Head of caudate nucleus (tissue), 42 donors: ENCODE results near the gene AMPD3.

Source experiments
- DNase-seq, 42 donors: peaks; one replicate each; pipeline versions ENCODE4 v3.0.0 to v3.0.0-alpha.2; 2020 to 2021; ENCODE audit warnings: mixed read lengths in 7 of 42
- intact Hi-C: fragments of 100-400 bp; cut with DNase I; formaldehyde crosslinking; loops from one replicate; pipeline ENCODE4 v1.15.0; 2022

Gene AMPD3

GRCh38 chr11:10455637-10456487, 798 bp downstream of the AMPD3 start:
- DNase-seq: peak in 41 of 42 donors; percentile 47 to 92 (median 71)
- intact Hi-C loops: loop anchor here (10.0 kb wide), 1 partner anchor 69 kb away; no protein-coding TSS in a partner anchor

DNA sequence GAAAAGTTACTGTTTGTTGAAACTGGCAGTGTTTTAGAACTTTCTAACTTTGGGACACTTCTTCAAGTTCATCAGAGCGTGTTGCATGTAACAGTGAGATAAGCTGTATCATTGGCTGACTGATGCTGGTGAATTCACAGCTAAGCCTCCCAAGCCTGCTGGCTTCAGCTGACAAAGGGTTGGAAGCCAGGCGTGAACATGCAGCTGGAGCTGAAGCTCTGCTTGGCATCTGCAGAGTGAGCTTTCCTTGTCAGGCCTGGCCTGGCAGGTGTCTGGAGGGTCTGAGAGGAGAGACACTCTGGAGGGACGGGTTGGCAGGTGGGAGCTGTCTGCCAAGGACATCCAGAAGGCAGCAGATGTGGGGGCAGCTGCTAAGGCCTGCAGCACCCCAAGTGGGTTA, 1.5 kb downstream of the AMPD3 start:
- peak in 14 of 42 donors; percentile 25 to 67 (median 44) for DNase-seq
- intact Hi-C loops: loop anchor here (10.0 kb wide), 1 partner anchor 68 kb away; no protein-coding TSS in a partner anchor

- no peak for DNase-seq
- intact Hi-C loops: loop anchor here (10.0 kb wide), 1 partner anchor 67 kb away; no protein-coding TSS in a partner anchor
Measured at GRCh38 chr11:10457901-10458300, 2.8 kb downstream of the AMPD3 start.

DNA sequence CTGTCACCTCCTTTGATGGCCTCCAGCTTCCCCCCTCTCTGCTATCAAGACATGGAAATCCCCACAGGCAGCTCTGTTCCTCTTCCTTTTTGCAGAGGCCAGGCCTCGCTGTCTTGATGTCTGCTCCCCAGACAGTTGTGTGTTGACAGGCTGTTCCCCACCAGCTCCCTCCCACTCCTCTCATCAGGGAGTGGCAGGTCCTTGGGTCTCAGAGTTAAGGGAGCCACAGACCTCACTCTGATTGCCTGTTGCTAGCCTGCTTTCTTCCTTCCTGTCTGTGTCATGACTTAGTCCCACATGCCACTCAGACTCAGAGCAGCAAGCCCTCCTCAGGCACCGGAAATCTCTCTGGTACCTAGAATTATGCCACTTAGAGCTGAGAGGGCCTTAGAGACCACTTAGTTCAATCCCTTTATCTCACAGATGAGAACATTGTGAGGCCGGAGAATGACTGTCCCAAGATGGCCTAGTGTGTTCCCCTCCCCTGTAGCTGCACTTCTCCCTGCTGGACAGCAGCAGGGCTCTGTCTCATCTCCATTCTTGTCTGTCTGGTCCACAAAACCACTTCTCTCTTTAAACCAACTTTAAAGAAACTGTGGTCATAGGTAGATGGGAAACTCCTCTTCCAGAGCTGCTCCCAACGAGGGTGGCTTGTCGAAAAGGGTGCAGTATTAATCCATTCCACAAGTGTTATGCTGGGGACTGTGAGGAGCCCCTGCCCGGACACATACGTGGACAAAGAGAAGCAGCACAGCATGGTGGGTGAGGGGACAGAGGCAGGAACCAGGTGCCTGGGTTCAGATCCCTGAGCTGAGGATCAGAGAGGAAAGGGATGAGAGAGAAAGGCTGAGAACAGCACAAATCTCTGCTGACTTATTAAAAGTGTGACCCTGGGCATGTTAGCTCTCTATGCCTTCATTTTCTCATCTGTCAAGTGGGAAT, 4.2 kb downstream of the AMPD3 start:
- peak in 7 of 42 donors; percentile 25 to 59 (median 35) for DNase-seq
- intact Hi-C loops: loop anchor here (10.0 kb wide), 1 partner anchor 66 kb away; no protein-coding TSS in a partner anchor

DNA sequence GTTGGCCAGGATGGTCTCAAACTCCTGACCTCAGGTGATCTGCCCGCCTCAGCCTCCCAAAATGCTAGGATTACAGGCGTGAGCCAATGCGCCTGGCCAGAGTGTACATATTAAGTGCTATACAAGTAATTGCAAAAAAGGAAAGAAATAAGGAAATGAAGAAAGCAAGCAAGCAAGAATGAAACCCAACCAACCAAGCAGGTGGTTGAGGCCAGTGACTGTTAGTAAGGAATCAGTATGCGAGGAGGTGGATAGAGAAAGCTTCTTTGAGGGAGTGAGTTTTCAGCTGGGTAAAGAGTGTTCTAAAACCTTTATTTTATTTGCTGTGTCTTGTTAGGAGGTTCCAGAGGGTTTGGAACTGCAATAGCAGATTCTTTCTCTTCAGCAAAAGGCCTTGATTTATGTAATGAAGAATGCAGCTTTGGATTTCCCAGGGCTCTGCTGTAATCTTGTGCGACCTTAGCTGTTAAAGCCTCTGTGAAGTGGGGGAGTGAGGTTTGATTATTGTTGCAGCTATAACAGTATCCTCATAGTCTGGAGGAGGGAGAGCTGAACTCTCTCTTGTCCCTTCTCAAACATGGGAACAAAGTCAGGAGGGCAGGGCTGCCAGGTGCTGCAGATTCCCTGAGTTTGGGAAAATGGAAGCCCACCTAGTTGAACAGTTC, 5.7 kb downstream of the AMPD3 start:
- intact Hi-C loops: no loop called here
- DNase-seq: no peak

DNA sequence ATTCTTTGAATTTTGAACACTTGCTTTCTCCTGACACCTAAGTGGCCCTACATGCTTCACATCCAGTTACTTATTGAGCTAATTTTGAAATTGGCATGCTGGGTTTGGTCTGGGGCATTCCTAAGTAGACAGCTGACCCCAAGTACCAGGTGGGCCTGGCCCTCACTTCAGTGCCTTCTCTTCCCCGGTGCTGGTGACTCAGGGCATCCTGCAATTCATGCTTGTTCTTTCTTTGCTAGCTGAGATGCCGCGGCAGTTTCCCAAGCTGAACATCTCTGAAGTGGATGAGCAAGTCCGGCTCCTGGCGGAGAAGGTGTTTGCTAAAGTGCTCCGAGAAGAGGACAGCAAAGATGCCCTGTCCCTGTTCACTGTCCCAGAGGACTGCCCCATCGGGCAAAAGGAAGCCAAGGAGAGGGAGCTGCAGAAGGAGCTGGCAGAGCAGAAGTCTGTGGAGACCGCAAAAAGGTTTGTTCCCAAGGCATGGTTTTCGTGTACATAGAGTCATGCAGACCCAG, 6.3 kb downstream of the AMPD3 start:
- intact Hi-C loops: no loop called here

GRCh38 chr11:10462746-10463300, 7.8 kb downstream of the AMPD3 start:
- intact Hi-C loops: no loop called here
- peak in 2 of 42 donors; percentile 5 to 15 for DNase-seq

More for the DNA sequence above, 6.3 kb downstream of the AMPD3 start:
- no peak for DNase-seq

GRCh38 chr11:10473371-10473770, 18.3 kb downstream of the AMPD3 start:
- peak in 7 of 42 donors; percentile 1 to 15 (median 5) for DNase-seq
- intact Hi-C loops: no loop called here

- intact Hi-C loops: no loop called here
- peak in 8 of 42 donors; percentile 1 to 22 (median 10) for DNase-seq
Measured at GRCh38 chr11:10474551-10474950, 19.5 kb downstream of the AMPD3 start.

DNA sequence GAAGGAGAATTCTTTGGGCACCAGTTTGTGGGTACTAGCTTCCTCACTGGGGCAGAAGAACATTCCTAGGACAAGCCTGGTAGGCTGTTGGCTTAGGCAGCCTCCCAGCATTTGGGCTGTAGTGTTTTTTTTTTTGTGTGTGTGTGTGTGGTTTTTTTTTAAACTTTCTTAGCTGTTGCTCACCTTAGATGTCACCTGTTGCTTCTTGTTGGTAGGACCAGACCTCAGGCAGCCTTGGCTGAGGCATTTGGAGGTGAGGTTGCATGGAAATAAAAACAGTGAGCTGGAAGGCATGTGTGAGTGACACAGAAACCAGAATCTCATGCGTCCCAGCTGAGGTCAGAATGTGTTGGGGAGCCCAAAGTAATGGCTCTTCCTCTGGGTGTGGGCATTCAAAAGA, 21.3 kb downstream of the AMPD3 start:
- peak in 4 of 42 donors; percentile 1 to 14 (median 3) for DNase-seq
- intact Hi-C loops: no loop called here

DNA sequence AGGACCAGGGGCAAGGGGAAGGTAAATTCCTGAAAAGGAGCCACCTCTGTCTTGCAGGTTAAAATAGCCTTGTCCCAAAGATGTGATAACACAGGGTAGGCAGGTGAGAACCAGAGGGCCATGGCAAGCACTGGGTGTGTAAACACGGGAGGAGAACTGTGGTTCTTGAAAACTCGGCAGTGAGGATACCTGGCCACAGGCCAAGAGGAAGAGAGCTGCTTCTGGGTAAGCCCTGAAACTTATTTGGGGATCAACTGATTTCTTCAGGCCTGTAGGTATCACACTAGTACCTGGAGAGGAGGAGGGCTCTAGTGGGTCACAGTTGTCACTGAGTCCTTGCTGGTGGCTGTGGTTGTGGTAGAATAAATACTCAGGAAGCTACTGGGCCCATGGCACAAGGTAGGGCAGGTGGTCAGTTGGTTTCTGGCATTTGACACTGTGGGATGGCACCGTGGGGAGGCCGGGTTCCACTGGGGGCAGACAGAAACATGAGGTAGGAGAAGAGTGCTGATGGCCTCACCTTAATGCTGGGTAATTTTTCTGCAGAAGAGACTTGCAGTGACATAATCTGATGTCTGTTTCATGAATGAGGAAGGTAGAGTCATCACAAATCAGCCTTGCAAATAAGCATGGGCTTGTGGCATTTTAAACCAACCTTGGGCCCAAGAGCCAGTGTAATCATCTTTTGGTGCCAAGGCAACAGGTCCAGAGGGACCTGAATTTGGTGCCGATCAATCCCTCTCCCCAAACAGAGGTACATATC, 22.0 kb downstream of the AMPD3 start:
- intact Hi-C loops: no loop called here
- peak in 10 of 42 donors; percentile 6 to 47 (median 22) for DNase-seq

GRCh38 chr11:10477690-10478046, 22.6 kb downstream of the AMPD3 start:
- intact Hi-C loops: no loop called here
- DNase-seq: peak in 8 of 42 donors; percentile 5 to 39 (median 22)

- intact Hi-C loops: no loop called here
Measured at GRCh38 chr11:10478066-10478465, 23.0 kb downstream of the AMPD3 start.

DNA sequence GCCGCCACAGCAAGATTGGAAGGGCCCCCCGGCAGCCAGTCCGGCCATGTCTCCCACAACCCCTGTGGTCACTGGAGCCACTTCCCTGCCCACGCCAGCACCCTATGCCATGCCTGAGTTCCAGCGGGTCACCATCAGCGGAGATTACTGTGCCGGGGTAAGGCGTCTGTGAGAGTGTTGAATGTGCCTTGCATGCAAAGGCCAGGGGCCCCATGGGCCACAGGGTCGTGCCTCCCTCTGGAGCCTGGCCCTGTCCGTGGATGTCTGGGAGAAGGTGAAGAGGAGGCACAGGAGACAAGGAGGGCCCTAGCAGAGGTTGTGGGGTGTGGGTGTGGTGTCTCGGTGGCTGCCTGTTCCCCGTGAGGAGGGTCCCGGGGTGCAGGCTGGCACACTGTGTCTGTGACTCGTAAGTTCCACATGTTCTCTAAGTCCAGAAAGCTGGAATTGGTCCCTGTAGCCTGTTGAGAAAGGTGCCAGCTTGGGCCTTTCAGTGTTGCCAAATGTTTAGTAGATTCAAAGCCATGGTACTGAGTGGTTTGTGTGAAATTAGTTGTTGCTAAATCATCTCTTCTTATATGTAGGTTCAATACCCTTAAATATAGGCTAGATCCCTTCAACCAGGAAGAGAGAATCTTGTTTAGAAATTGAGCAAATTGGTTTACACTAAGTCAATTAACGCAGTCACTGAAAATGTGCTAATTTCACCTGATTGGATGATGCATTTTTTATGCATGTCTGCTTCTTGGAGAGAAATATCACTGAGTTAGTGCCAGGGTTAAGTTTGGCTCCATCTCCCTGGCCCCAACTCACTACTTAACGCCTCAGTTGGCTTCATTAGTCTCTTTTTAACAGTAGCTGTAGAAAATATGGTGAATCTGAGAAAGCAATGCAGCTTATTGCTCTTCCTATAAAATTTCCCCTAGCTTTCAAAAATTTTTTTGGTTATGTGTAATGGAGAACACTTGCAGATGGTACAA, 23.8 kb downstream of the AMPD3 start:
- intact Hi-C loops: no loop called here
- DNase-seq: peak in 10 of 42 donors; percentile 8 to 42 (median 18)

More at GRCh38 chr11:10478066-10478465, 23.0 kb downstream of the AMPD3 start:
- DNase-seq: peak in 7 of 42 donors; percentile 0 to 23 (median 13)

DNA sequence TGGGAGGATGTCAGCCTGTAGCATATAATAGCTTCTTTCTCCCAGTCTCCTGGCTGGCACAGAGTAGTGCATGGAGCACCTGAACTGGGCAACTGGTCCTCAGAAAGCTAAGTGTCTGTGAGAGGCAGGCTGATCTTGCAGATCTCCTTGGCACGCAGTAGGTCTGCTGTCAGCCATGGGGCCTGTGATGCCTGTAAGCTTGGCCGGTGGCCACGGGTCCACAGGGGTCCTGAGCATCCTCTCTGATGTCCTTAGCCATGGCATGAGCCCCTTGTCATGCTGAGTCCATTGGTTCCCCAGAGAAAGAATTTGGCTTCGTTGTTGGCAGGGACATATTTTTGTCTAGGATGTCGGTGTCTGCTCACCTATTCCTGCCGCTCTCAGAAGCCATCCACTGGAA, 25.0 kb downstream of the AMPD3 start:
- peak in 8 of 42 donors; percentile 3 to 39 (median 10) for DNase-seq
- intact Hi-C loops: no loop called here

- DNase-seq: peak in 6 of 42 donors; percentile 6 to 32 (median 10)
- intact Hi-C loops: no loop called here
Measured at GRCh38 chr11:10480760-10481159, 25.7 kb downstream of the AMPD3 start.
